AG09309 (cell line): ENCODE results near the gene ADCY6.

Experiments
- DNase-seq: peaks from one replicate; pipeline ENCODE4 v3.0.0-alpha.2; 2010; ENCODE audit warnings: low read depth
- H3K4me3 ChIP-seq: 2 replicates; pipeline ENCODE4 v1.5.1; 2011; ENCODE audit warnings: mild to moderate bottlenecking, low read depth, low read length, moderate library complexity; ENCODE audit not compliant: control insufficient read depth
- CTCF ChIP-seq: IDR thresholded peaks from 2 replicates; pipeline ENCODE4 v1.5.1; 2011; ENCODE audit warnings: mild to moderate bottlenecking, low read depth, low read length, inconsistent platforms; ENCODE audit not compliant: insufficient read depth, control insufficient read depth; ENCODE audit errors: missing control alignments

The ADCY6 gene

GRCh38 chr12:48811437-48812090, 22.7 kb upstream of the ADCY6 start:
- H3K4me3 ChIP-seq: no peak overlapping the region
- DNase-seq: no peak
- TF ChIP-seq CTCF: no peak

GRCh38 chr12:48810903-48811431, 22.1 kb upstream of the ADCY6 start:
- DNase-seq: peak; percentile 64
- TF ChIP-seq CTCF: no peak
- no peak overlapping the region for H3K4me3 ChIP-seq

- H3K4me3 ChIP-seq: no peak overlapping the region
- TF ChIP-seq CTCF: no peak
- DNase-seq: no peak
Observed at GRCh38 chr12:48807981-48808380, 19.1 kb upstream of the ADCY6 start.

GRCh38 chr12:48803675-48804074, 14.8 kb upstream of the ADCY6 start:
- no peak overlapping the region for H3K4me3 ChIP-seq
- no peak for TF ChIP-seq CTCF
- no peak for DNase-seq

GRCh38 chr12:48800971-48801370, 12.1 kb upstream of the ADCY6 start:
- H3K4me3 ChIP-seq: no peak overlapping the region
- no peak for TF ChIP-seq CTCF
- DNase-seq: no peak

GRCh38 chr12:48800457-48800856, 11.6 kb upstream of the ADCY6 start:
- no peak overlapping the region for H3K4me3 ChIP-seq
- no peak for DNase-seq
- TF ChIP-seq CTCF: no peak

GRCh38 chr12:48796976-48797375, 8.1 kb upstream of the ADCY6 start:
- TF ChIP-seq CTCF: no peak
- DNase-seq: no peak
- H3K4me3 ChIP-seq: no peak overlapping the region
